Keratinocyte (primary cell): ENCODE data around the gene ZNF33B. TPM values are rescaled to one million over a fixed set of nuclear protein-coding genes. Genes with fewer than 3 reads are reported as not detected.

ENCODE experiments used
- DNase-seq: peaks from one replicate; pipeline ENCODE4 v3.0.0-alpha.2; 2011; ENCODE audit warnings: low read depth, missing footprints, low spot score
- FAIRE-seq: peaks from 2 replicates; lab custom pipeline; 2011; peaks lifted over from hg19 to GRCh38; lab: Jason Lieb, UNC
- H2AFZ ChIP-seq: 2 replicates; pipeline ENCODE4 v1.6.0; 2012; ENCODE audit warnings: low read length, control low read depth, inconsistent platforms; ENCODE audit not compliant: control insufficient read depth
- H3K27ac ChIP-seq: 2 replicates; pipeline ENCODE4 v1.5.1; 2011; ENCODE audit warnings: low read length; ENCODE audit not compliant: control insufficient read depth, insufficient read depth
- H3K27me3 ChIP-seq: 3 replicates; pipeline ENCODE4 v1.6.0; 2011; ENCODE audit warnings: low read length; ENCODE audit not compliant: control insufficient read depth, insufficient read depth; ENCODE audit errors: extremely low read depth
- H3K36me3 ChIP-seq, 2 experiments: 2 replicates in 1 of 2; 3 replicates in 1 of 2; pipeline ENCODE4 v1.5.1; 2011; ENCODE audit warnings: low read length in 2 of 2, mild to moderate bottlenecking in 1 of 2; ENCODE audit not compliant: control insufficient read depth in 2 of 2, insufficient read depth in 2 of 2; ENCODE audit errors: extremely low read depth in 1 of 2
- H3K4me1 ChIP-seq: 3 replicates; pipeline ENCODE4 v1.5.1; 2011; ENCODE audit warnings: low read length; ENCODE audit not compliant: control insufficient read depth, insufficient read depth; ENCODE audit errors: extremely low read depth
- H3K4me2 ChIP-seq: 3 replicates; pipeline ENCODE4 v1.6.0; 2011; ENCODE audit warnings: low read depth, low read length; ENCODE audit not compliant: control insufficient read depth, insufficient read depth; ENCODE audit errors: extremely low read depth
- H3K4me3 ChIP-seq, 3 experiments: fragments of 200-600 bp in 1 of 3; sonication (generic) in 1 of 3; 2 replicates in 2 of 3; 3 replicates in 1 of 3; pipeline ENCODE4 v1.5.1; 2011 to 2016; ENCODE audit warnings: low read length in 3 of 3, mild to moderate bottlenecking in 3 of 3, control low read depth in 2 of 3, inconsistent platforms in 1 of 3, low read depth in 1 of 3, mixed read lengths in 1 of 3, mixed run types in 1 of 3, moderate library complexity in 1 of 3; ENCODE audit not compliant: control insufficient read depth in 2 of 3, insufficient read depth in 2 of 3; ENCODE audit errors: extremely low read depth in 1 of 3
- H3K79me2 ChIP-seq: 2 replicates; pipeline ENCODE4 v1.6.0; 2012; ENCODE audit warnings: low read length; ENCODE audit not compliant: control insufficient read depth, insufficient read depth
- H3K9ac ChIP-seq: 3 replicates; pipeline ENCODE4 v1.6.0; 2011; ENCODE audit warnings: low read length; ENCODE audit not compliant: control insufficient read depth, insufficient read depth; ENCODE audit errors: extremely low read depth
- H3K9me1 ChIP-seq: 3 replicates; pipeline ENCODE4 v1.6.0; 2011; ENCODE audit warnings: low read length; ENCODE audit not compliant: control insufficient read depth, insufficient read depth; ENCODE audit errors: extremely low read depth
- H3K9me3 ChIP-seq: 2 replicates; pipeline ENCODE4 v1.5.1; 2012; ENCODE audit warnings: low read depth, low read length; ENCODE audit not compliant: control insufficient read depth
- H4K20me1 ChIP-seq: 3 replicates; pipeline ENCODE4 v1.6.0; 2011; ENCODE audit warnings: low read length; ENCODE audit not compliant: control insufficient read depth, insufficient read depth; ENCODE audit errors: extremely low read depth
- CTCF ChIP-seq, 3 experiments: IDR thresholded peaks in 1 of 3; conservative IDR thresholded peaks in 1 of 3; optimal IDR thresholded peaks in 1 of 3; 2 replicates in 2 of 3; 3 replicates in 1 of 3; pipeline versions ENCODE3 to v1.5.1; 2011; ENCODE audit warnings: low read length in 3 of 3, mild to moderate bottlenecking in 3 of 3, moderate library complexity in 2 of 3, control low read depth in 1 of 3, inconsistent platforms in 1 of 3; ENCODE audit not compliant: insufficient read depth in 2 of 3; ENCODE audit errors: extremely low read depth in 1 of 3
- EZH2 ChIP-seq: IDR thresholded peaks from one replicate; pipeline ENCODE4 v1.6.1; 2012; ENCODE audit warnings: inconsistent platforms, mild to moderate bottlenecking, low read length, moderate library complexity
- dilution Hi-C: fragments of 300-500 bp; cut with MboI; formaldehyde crosslinking; loops from one replicate; pipeline ENCODE4 v1.7.0; 2020; ENCODE audit warnings: low sequenced_read_pairs; ENCODE audit not compliant: extremely low pct_ligation_motif_present
- polyA plus RNA-seq, 5 experiments: library from polyadenylated mRNA; depleted of rRNA in 3 of 5; stranded (reverse) in 3 of 5; stranded (forward) in 1 of 5; unstranded in 1 of 5; fragments of >200 nt; gene quantifications; 1 replicate in 1 of 5; 2 replicates in 3 of 5; 3 replicates in 1 of 5; pipeline versions ENCODE4 v1.2.1 to v1.2.3, GENCODE V29; 2011 to 2012; ENCODE audit warnings: missing spikeins in 2 of 5, low read depth in 1 of 5, low replicate concordance in 1 of 5

The ZNF33B gene
- polyA plus RNA-seq, 1 donor (not counting 4 experiments of a cell fraction or from before 2014, with no cell fraction given), result 9.4 TPM

- TF ChIP-seq CTCF (optimal IDR thresholded peaks at IDR 0.05 in 1 of 3, IDR thresholded peaks at IDR 0.05 in 1 of 3, conservative IDR thresholded peaks at IDR 0.05 in 1 of 3; ENCODE audit: extremely low read depth in 1 of 3, insufficient read depth in 2 of 3, low read length in 3 of 3) (no peak), EZH2 (no peak)
- Histone ChIP-seq H3K9ac (no peak overlapping the region), H2AFZ (no peak overlapping the region), H4K20me1 (no peaks in the 10 kb centered on the region), H3K36me3 (no peaks in the 10 kb centered on the region), H3K4me2 (no peak overlapping the region), H3K4me1 (no peaks in the 10 kb centered on the region), H3K9me3 (no peaks in the 10 kb centered on the region), H3K27me3 (no peaks in the 10 kb centered on the region), H3K79me2 (no peaks in the 10 kb centered on the region), H3K4me3 (no peak overlapping the region), H3K9me1 (no peaks in the 10 kb centered on the region), H3K27ac (no peak overlapping the region)
- dilution Hi-C loops, result no loop called here
- DNase-seq (no peak), FAIRE-seq (no peak)
Observed at GRCh38 chr10:42652858-42653257, 14.5 kb upstream of the ZNF33B start.

- Histone ChIP-seq H3K4me3 (no peak overlapping the region), H3K9me3 (no peaks in the 10 kb centered on the region), H2AFZ (no peak overlapping the region), H3K4me1 (peaks cover 8% of the 10 kb centered on the region), H3K9ac (no peak overlapping the region), H3K27ac (no peak overlapping the region), H3K36me3 (no peaks in the 10 kb centered on the region), H3K9me1 (no peaks in the 10 kb centered on the region), H4K20me1 (no peaks in the 10 kb centered on the region), H3K79me2 (no peaks in the 10 kb centered on the region), H3K4me2 (no peak overlapping the region), H3K27me3 (no peaks in the 10 kb centered on the region)
- TF ChIP-seq CTCF (optimal IDR thresholded peaks at IDR 0.05 in 1 of 3, IDR thresholded peaks at IDR 0.05 in 1 of 3, conservative IDR thresholded peaks at IDR 0.05 in 1 of 3; ENCODE audit: extremely low read depth in 1 of 3, insufficient read depth in 2 of 3, low read length in 3 of 3) (no peak), EZH2 (no peak)
- DNase-seq (no peak), FAIRE-seq (no peak)
- dilution Hi-C loops, result no loop called here
Observed at GRCh38 chr10:42650374-42650773, 12.0 kb upstream of the ZNF33B start.
